IPS-20b (cell line): ENCODE measurements around the gene FADS2.
"Not testable (repeated sequence)": the region's sequence is repeated elsewhere in the genome, so short reads cannot be mapped to it uniquely, and the experiment has no call there.

Experiments used
- H3K27ac ChIP-seq: one replicate; pipeline ENCODE4 v1.5.1; 2013; ENCODE audit warnings: low read length
- H3K27me3 ChIP-seq: 2 replicates; pipeline ENCODE4 v1.6.1; 2013; ENCODE audit warnings: mild to moderate bottlenecking, low read length, inconsistent platforms; ENCODE audit not compliant: insufficient read depth
- H3K36me3 ChIP-seq: 2 replicates; pipeline ENCODE4 v1.6.1; 2013; ENCODE audit warnings: low read depth, mild to moderate bottlenecking, inconsistent platforms, low read length, moderate library complexity; ENCODE audit not compliant: insufficient read depth
- H3K4me1 ChIP-seq: 2 replicates; pipeline ENCODE4 v1.6.1; 2013; ENCODE audit warnings: mild to moderate bottlenecking, control low read depth, inconsistent platforms, low read length, moderate library complexity; ENCODE audit not compliant: insufficient read depth
- H3K4me3 ChIP-seq: 2 replicates; pipeline ENCODE4 v1.5.1; 2013; ENCODE audit warnings: mild to moderate bottlenecking, low read length, inconsistent platforms
- H3K9ac ChIP-seq: 2 replicates; pipeline ENCODE4 v1.6.1; 2013; ENCODE audit warnings: low read depth, mild to moderate bottlenecking, inconsistent platforms, low read length, moderate library complexity
- H3K9me3 ChIP-seq: 2 replicates; pipeline ENCODE4 v1.6.1; 2013; ENCODE audit warnings: mild to moderate bottlenecking, low read depth, low read length, inconsistent platforms; ENCODE audit not compliant: insufficient read depth

The FADS2 gene

GRCh38 chr11:61875698-61876097 is 47.6 kb downstream of the FADS2 start:
- H3K27ac ChIP-seq, result no peak overlapping the region
- H3K4me1 ChIP-seq, result peaks cover 3% of the 10 kb centered on the region; the same call in 1 of the 2 replicates
- peaks cover 15% of the 10 kb centered on the region for H3K27me3 ChIP-seq
- peaks cover 4% of the 10 kb centered on the region; the same call in 1 of the 2 replicates for H3K36me3 ChIP-seq
- no peaks in the 10 kb centered on the region for H3K9me3 ChIP-seq
- no peak overlapping the region for H3K9ac ChIP-seq
- no peak overlapping the region for H3K4me3 ChIP-seq

- no peak overlapping the region for H3K27ac ChIP-seq
- H3K9me3 ChIP-seq, result no peaks in the 10 kb centered on the region
- H3K4me1 ChIP-seq, result peaks cover 11% of the 10 kb centered on the region; the same call in 1 of the 2 replicates
- H3K4me3 ChIP-seq, result no peak overlapping the region
- H3K9ac ChIP-seq, result no peak overlapping the region
- no peaks in the 10 kb centered on the region for H3K27me3 ChIP-seq
- peaks cover 4% of the 10 kb centered on the region; the same call in 1 of the 2 replicates for H3K36me3 ChIP-seq
Observed at GRCh38 chr11:61879152-61879551, 51.1 kb downstream of the FADS2 start.

- Histone ChIP-seq H3K9me3 (no peaks in the 10 kb centered on the region), H3K36me3 (peaks cover 4% of the 10 kb centered on the region; the same call in 1 of the 2 replicates), H3K9ac (no peak overlapping the region), H3K4me1 (peaks cover 9% of the 10 kb centered on the region; the same call in 1 of the 2 replicates), H3K4me3 (no peak overlapping the region), H3K27me3 (no peaks in the 10 kb centered on the region), H3K27ac (no peak overlapping the region)
Observed at GRCh38 chr11:61880031-61880430, 51.9 kb downstream of the FADS2 start.

GRCh38 chr11:61880454-61880853 is 52.4 kb downstream of the FADS2 start:
- peaks cover 4% of the 10 kb centered on the region; the same call in 1 of the 2 replicates for H3K36me3 ChIP-seq
- H3K4me1 ChIP-seq, result peaks cover 8% of the 10 kb centered on the region; the same call in 1 of the 2 replicates
- no peaks in the 10 kb centered on the region for H3K27me3 ChIP-seq
- no peak overlapping the region for H3K4me3 ChIP-seq
- no peak overlapping the region for H3K9ac ChIP-seq
- H3K9me3 ChIP-seq, result no peaks in the 10 kb centered on the region
- H3K27ac ChIP-seq, result no peak overlapping the region

GRCh38 chr11:61881397-61881796 is 53.3 kb downstream of the FADS2 start:
- H3K4me1 ChIP-seq, result peaks cover 8% of the 10 kb centered on the region; the same call in 1 of the 2 replicates
- H3K27ac ChIP-seq, result no peak overlapping the region
- no peaks in the 10 kb centered on the region for H3K9me3 ChIP-seq
- no peak overlapping the region for H3K9ac ChIP-seq
- peaks cover 4% of the 10 kb centered on the region; the same call in 1 of the 2 replicates for H3K36me3 ChIP-seq
- H3K27me3 ChIP-seq, result no peaks in the 10 kb centered on the region
- H3K4me3 ChIP-seq, result no peak overlapping the region

GRCh38 chr11:61882267-61882666 is 54.2 kb downstream of the FADS2 start:
- not testable (repeated sequence) for H3K9ac ChIP-seq, H3K4me3 ChIP-seq, H3K27me3 ChIP-seq, H3K36me3 ChIP-seq, H3K27ac ChIP-seq, H3K4me1 ChIP-seq, H3K9me3 ChIP-seq

- peaks cover 8% of the 10 kb centered on the region; the same call in 1 of the 2 replicates for H3K4me1 ChIP-seq
- H3K9me3 ChIP-seq, result no peaks in the 10 kb centered on the region
- peaks cover 4% of the 10 kb centered on the region; the same call in 1 of the 2 replicates for H3K36me3 ChIP-seq
- H3K27ac ChIP-seq, result no peak overlapping the region
- H3K9ac ChIP-seq, result no peak overlapping the region
- H3K27me3 ChIP-seq, result no peaks in the 10 kb centered on the region
- H3K4me3 ChIP-seq, result no peak overlapping the region
Observed at GRCh38 chr11:61882879-61883278, 54.8 kb downstream of the FADS2 start.

GRCh38 chr11:61883327-61883726 is 55.2 kb downstream of the FADS2 start:
- H3K27ac ChIP-seq, result no peak overlapping the region
- peaks cover 8% of the 10 kb centered on the region; the same call in 1 of the 2 replicates for H3K4me1 ChIP-seq
- H3K9me3 ChIP-seq, result no peaks in the 10 kb centered on the region
- no peaks in the 10 kb centered on the region for H3K27me3 ChIP-seq
- peaks cover 4% of the 10 kb centered on the region; the same call in 1 of the 2 replicates for H3K36me3 ChIP-seq
- no peak overlapping the region for H3K9ac ChIP-seq
- no peak overlapping the region for H3K4me3 ChIP-seq

- Histone ChIP-seq H3K9me3 (no peaks in the 10 kb centered on the region), H3K4me1 (peaks cover 8% of the 10 kb centered on the region; the same call in 1 of the 2 replicates), H3K27me3 (no peaks in the 10 kb centered on the region), H3K27ac (no peak overlapping the region), H3K4me3 (no peak overlapping the region), H3K9ac (no peak overlapping the region), H3K36me3 (peaks cover 1% of the 10 kb centered on the region; the same call in 1 of the 2 replicates)
Observed at GRCh38 chr11:61883947-61884346, 55.8 kb downstream of the FADS2 start.

GRCh38 chr11:61885166-61885778 is 57.2 kb downstream of the FADS2 start:
- H3K36me3 ChIP-seq, result no peaks in the 10 kb centered on the region
- no peaks in the 10 kb centered on the region for H3K9me3 ChIP-seq
- peaks cover 2% of the 10 kb centered on the region; the same call in 1 of the 2 replicates for H3K27me3 ChIP-seq
- H3K9ac ChIP-seq, result no peak overlapping the region
- peaks cover 10% of the 10 kb centered on the region for H3K4me1 ChIP-seq
- H3K4me3 ChIP-seq, result no peak overlapping the region
- H3K27ac ChIP-seq, result no peak overlapping the region

GRCh38 chr11:61885784-61886580 is 57.9 kb downstream of the FADS2 start:
- no peak overlapping the region for H3K4me3 ChIP-seq
- H3K9ac ChIP-seq, result no peak overlapping the region
- no peaks in the 10 kb centered on the region for H3K9me3 ChIP-seq
- H3K36me3 ChIP-seq, result no peaks in the 10 kb centered on the region
- peaks cover 10% of the 10 kb centered on the region; the same call in 1 of the 2 replicates for H3K27me3 ChIP-seq
- H3K4me1 ChIP-seq, result peaks cover 12% of the 10 kb centered on the region
- no peak overlapping the region for H3K27ac ChIP-seq
